GM12891 (cell line): Measurements from ENCODE around the gene BMP2.

Source experiments
- PAX5 ChIP-seq: IDR thresholded peaks from 2 replicates; pipeline ENCODE4 v1.6.1; 2011; ENCODE audit warnings: low read length, moderate library complexity, mild to moderate bottlenecking; ENCODE audit not compliant: insufficient read depth, severe bottlenecking
- POLR2A ChIP-seq: IDR thresholded peaks from 2 replicates; pipeline ENCODE4 v1.6.1; 2011; ENCODE audit warnings: low read depth, low read length, control low read depth
- POLR2AphosphoS5 ChIP-seq: IDR thresholded peaks from 2 replicates; pipeline ENCODE4 v1.6.1; 2011; ENCODE audit warnings: low read depth, low read length, control low read depth
- POU2F2 ChIP-seq: IDR thresholded peaks from 2 replicates; pipeline ENCODE4 v1.6.1; 2011; ENCODE audit warnings: low read depth, mild to moderate bottlenecking, control low read depth, low read length, moderate library complexity
- SPI1 ChIP-seq: IDR thresholded peaks from 2 replicates; pipeline ENCODE4 v1.6.1; 2011; ENCODE audit warnings: low read depth, low read length, control low read depth
- TAF1 ChIP-seq: IDR thresholded peaks from 2 replicates; pipeline ENCODE4 v1.6.1; 2011; ENCODE audit warnings: low read depth, low read length, control low read depth

- TF ChIP-seq POLR2A = no peak
- TF ChIP-seq POLR2AphosphoS5 = no peak
- no peak for TF ChIP-seq TAF1
- TF ChIP-seq PAX5 = no peak
- TF ChIP-seq SPI1 = no peak
- no peak for TF ChIP-seq POU2F2
Observed at GRCh38 chr20:6719369-6719721, 48.1 kb upstream of the BMP2 start.
